ENCODE measurements around the gene LRRC75A.
A peak's percentile ranks its signal among the peaks of the same experiment; 100 is the strongest.
"Not testable (repeated sequence)": the region's sequence is repeated elsewhere in the genome, so short reads cannot be mapped to it uniquely, and the experiment has no call there.

The LRRC75A gene

DNA sequence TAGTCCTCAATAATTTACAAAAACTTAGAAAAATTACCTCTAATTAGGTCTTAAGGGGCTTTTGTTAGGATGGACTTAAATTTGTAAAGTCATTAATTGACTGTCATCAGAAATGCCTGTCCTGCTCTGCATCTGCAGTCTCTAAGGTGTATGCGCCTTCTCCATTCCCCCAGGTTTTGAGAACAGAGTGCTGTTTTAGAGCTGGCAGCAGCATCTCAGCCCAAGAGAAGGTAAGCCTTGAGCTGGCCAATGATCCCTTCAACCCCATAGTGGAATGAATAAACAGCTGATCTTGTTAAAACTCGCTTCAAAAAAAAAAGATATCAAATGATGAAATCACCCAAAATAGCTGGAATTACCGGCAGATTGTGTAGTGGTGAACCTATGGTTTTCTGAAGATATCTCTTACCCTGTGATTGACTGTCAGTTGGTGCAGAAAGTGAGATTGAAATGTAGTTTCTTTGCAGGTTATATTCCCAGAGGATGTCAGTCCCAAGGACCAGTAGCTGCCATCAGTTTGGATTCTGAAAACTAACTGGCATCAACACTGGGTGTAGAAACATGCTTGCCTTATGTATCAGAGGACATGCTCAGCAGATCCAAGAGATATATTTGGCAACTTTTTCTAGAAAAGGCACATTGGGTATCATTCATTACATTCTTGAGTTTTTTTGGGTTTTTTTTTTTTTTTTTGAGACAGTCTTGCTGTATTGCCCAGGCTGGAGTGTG is 50.9 kb downstream of the LRRC75A start:
- no CpG with 5 or more reads among the region's 3 CpGs for WGBS (ENCODE audit: extremely low coverage, insufficient coverage, insufficient read length)
- Histone ChIP-seq H2AFZ (ENCODE audit: insufficient read depth, low read length, poor library complexity) (no peak overlapping the region), H2AK5ac (ENCODE audit: low read length) (no peak overlapping the region), H3K27ac (ENCODE audit: low read depth, low read length) (no peak overlapping the region), H3K4me3 (ENCODE audit: low read depth, low read length) (no peak overlapping the region), H2BK12ac (ENCODE audit: low read length) (no peak overlapping the region), H3K4me1 (ENCODE audit: control insufficient read depth in 1 of 2, insufficient read depth in 2 of 2, low read length in 2 of 2) (peaks cover 7 to 14% of the 10 kb centered on the region in 2 experiments), H4K12ac (ENCODE audit: low read depth, low read length) (no peak overlapping the region), H3K9me3 (ENCODE audit: insufficient read depth, low read depth, low read length) (peaks cover 2% of the 10 kb centered on the region), H4K8ac (ENCODE audit: low read depth, low read length) (no peak overlapping the region), H3K9ac (ENCODE audit: low read length) (peak overlapping the region; percentile 35), H3K4me2 (ENCODE audit: low read length) (peak overlapping the region; percentile 11), H3K14ac (ENCODE audit: low read length) (no peak overlapping the region), H2BK120ac (ENCODE audit: insufficient read depth, low read length, poor library complexity) (no peak overlapping the region), H3K36me3 (ENCODE audit: control insufficient read depth in 1 of 2, insufficient read depth in 2 of 2, low read length in 2 of 2) (peaks cover 33 to 52% of the 10 kb centered on the region in 2 experiments), H3K79me1 (ENCODE audit: low read length) (peaks cover 10% of the 10 kb centered on the region), H3K4ac (ENCODE audit: low read depth, low read length) (no peak overlapping the region), H3K23ac (ENCODE audit: low read length) (no peak overlapping the region), H2BK5ac (ENCODE audit: low read depth, low read length, poor library complexity) (no peak overlapping the region), H3K27me3 (ENCODE audit: insufficient read depth, low read length) (no peaks in the 10 kb centered on the region), H3K79me2 (ENCODE audit: control insufficient read depth, insufficient read depth, low read length, poor library complexity) (peaks cover 10% of the 10 kb centered on the region), H3K18ac (ENCODE audit: low read length) (no peak overlapping the region), H4K91ac (ENCODE audit: low read depth, low read length) (no peak overlapping the region)
- no peak for DNase-seq

DNA sequence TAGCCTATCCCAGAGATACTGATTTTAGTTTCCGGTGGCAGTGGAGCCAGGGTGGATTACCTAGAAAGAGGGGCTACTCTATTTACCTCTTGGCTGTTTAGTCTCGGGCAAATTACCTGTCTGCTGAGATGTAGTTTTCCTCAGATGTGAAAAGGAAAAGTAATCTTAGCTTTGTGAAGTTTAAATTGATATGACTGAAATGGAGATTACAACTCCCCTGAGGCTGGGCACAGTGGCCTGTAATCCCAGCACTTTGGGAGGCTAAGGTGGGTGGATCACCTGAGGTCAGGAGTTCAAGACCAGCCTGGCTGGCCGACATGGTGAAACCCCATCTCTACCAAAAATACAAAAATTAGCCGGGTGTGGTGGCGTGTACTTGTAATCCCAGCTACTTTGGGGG is 51.6 kb downstream of the LRRC75A start:
- Histone ChIP-seq H3K4me3 (ENCODE audit: low read depth, low read length) (peak overlapping the region; percentile 92), H3K36me3 (ENCODE audit: control insufficient read depth in 1 of 2, insufficient read depth in 2 of 2, low read length in 2 of 2) (peaks cover 29 to 47% of the 10 kb centered on the region in 2 experiments), H3K4me2 (ENCODE audit: low read length) (peak overlapping the region; percentile 92), H3K9ac (ENCODE audit: low read length) (peak overlapping the region; percentile 99), H3K4me1 (ENCODE audit: control insufficient read depth in 1 of 2, insufficient read depth in 2 of 2, low read length in 2 of 2) (peaks cover 9 to 14% of the 10 kb centered on the region in 2 experiments), H3K4ac (ENCODE audit: low read depth, low read length) (peak overlapping the region; percentile 1), H3K79me1 (ENCODE audit: low read length) (peaks cover 10% of the 10 kb centered on the region)
- not testable (repeated sequence) for H3K27me3 ChIP-seq (ENCODE audit: insufficient read depth, low read length); H2AFZ ChIP-seq (ENCODE audit: insufficient read depth, low read length, poor library complexity); H3K14ac ChIP-seq (ENCODE audit: low read length); H3K27ac ChIP-seq (ENCODE audit: low read depth, low read length); H3K18ac ChIP-seq (ENCODE audit: low read length); H4K8ac ChIP-seq (ENCODE audit: low read depth, low read length); H4K12ac ChIP-seq (ENCODE audit: low read depth, low read length); H2AK5ac ChIP-seq (ENCODE audit: low read length); H2BK12ac ChIP-seq (ENCODE audit: low read length); H3K79me2 ChIP-seq (ENCODE audit: control insufficient read depth, insufficient read depth, low read length, poor library complexity); H4K91ac ChIP-seq (ENCODE audit: low read depth, low read length); H3K9me3 ChIP-seq (ENCODE audit: insufficient read depth, low read depth, low read length); H2BK120ac ChIP-seq (ENCODE audit: insufficient read depth, low read length, poor library complexity); H3K23ac ChIP-seq (ENCODE audit: low read length); DNase-seq; H2BK5ac ChIP-seq (ENCODE audit: low read depth, low read length, poor library complexity)
- WGBS (ENCODE audit: extremely low coverage, insufficient coverage, insufficient read length): no CpG with 5 or more reads among the region's 5 CpGs

DNA sequence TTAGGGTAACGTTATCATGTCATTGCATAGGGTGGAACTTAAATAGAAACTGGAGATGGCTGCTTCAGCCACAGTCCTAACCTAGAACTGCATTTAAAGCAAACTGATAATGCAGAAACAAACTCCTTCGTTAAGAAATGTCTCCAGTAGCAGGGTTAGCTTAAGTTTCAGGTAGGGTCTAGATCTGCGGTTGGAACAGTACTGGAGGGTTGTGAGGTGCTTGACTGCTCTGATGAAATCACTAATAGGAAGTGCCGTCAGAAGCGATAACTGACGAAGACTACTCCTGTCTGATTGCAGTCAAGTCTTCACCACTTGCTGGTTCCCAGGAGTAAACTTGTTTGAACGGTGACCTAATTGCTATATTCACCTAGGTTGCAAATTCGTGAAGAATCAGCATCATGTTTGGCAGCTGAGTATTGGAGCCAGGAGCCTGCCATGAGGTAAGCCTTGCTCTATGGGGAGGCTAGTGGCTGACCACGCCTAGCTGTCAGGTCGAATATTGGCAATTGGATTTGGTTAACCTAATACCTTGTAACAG is 52.1 kb downstream of the LRRC75A start:
- H4K12ac ChIP-seq (ENCODE audit: low read depth, low read length): peak overlapping the region; percentile 27
- peak overlapping the region; percentile 92 for H3K4me2 ChIP-seq (ENCODE audit: low read length)
- no peak overlapping the region for H4K8ac ChIP-seq (ENCODE audit: low read depth, low read length)
- peak overlapping the region; percentile 92 for H3K4me3 ChIP-seq (ENCODE audit: low read depth, low read length)
- H3K4ac ChIP-seq (ENCODE audit: low read depth, low read length): peak overlapping the region; percentile 97
- H3K4me1 ChIP-seq (ENCODE audit: control insufficient read depth in 1 of 2, insufficient read depth in 2 of 2, low read length in 2 of 2): peaks cover 9 to 14% of the 10 kb centered on the region in 2 experiments
- H3K79me2 ChIP-seq (ENCODE audit: control insufficient read depth, insufficient read depth, low read length, poor library complexity): peaks cover 10% of the 10 kb centered on the region
- DNase-seq: no peak
- H4K91ac ChIP-seq (ENCODE audit: low read depth, low read length): no peak overlapping the region
- H2AFZ ChIP-seq (ENCODE audit: insufficient read depth, low read length, poor library complexity): no peak overlapping the region
- H2BK120ac ChIP-seq (ENCODE audit: insufficient read depth, low read length, poor library complexity): no peak overlapping the region
- no peak overlapping the region for H2BK5ac ChIP-seq (ENCODE audit: low read depth, low read length, poor library complexity)
- H3K27me3 ChIP-seq (ENCODE audit: insufficient read depth, low read length): no peaks in the 10 kb centered on the region
- peak overlapping the region; percentile 5 for H3K14ac ChIP-seq (ENCODE audit: low read length)
- WGBS (ENCODE audit: extremely low coverage, insufficient coverage, insufficient read length): no CpG with 5 or more reads among the region's 10 CpGs
- H3K36me3 ChIP-seq (ENCODE audit: control insufficient read depth in 1 of 2, insufficient read depth in 2 of 2, low read length in 2 of 2): peaks cover 28 to 46% of the 10 kb centered on the region in 2 experiments
- no peak overlapping the region for H2BK12ac ChIP-seq (ENCODE audit: low read length)
- no peak overlapping the region for H3K18ac ChIP-seq (ENCODE audit: low read length)
- peaks cover 10% of the 10 kb centered on the region for H3K79me1 ChIP-seq (ENCODE audit: low read length)
- no peak overlapping the region for H2AK5ac ChIP-seq (ENCODE audit: low read length)
- H3K23ac ChIP-seq (ENCODE audit: low read length): no peak overlapping the region
- peak overlapping the region; percentile 99 for H3K9ac ChIP-seq (ENCODE audit: low read length)
- peak overlapping the region; percentile 81 for H3K27ac ChIP-seq (ENCODE audit: low read depth, low read length)
- peaks cover 2% of the 10 kb centered on the region for H3K9me3 ChIP-seq (ENCODE audit: insufficient read depth, low read depth, low read length)

DNA sequence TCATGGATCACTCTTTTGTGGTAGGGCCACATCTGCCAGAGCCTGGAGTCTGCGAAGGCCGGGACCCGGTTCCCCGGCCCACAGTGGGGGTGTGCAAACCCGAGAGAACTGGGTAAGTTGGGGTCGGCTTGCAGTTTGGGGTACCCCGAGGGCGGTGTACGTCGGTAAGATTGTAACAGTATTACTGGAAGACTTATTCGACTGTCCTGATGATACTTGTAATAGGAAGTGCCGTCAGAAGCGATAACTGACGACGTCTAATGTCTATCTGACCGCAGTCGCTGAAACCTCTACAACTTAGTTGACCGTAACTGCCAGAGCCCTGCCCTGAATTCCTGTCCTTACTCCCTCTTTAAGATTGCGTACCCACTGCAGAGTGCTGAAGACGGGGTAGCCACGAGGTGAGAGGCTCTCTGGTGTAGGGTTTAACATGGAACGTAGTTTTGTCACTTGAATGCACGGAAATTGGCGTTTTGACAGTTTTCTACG is 52.6 kb downstream of the LRRC75A start:
- H2BK5ac ChIP-seq (ENCODE audit: low read depth, low read length, poor library complexity): peak overlapping the region; percentile 96
- peak overlapping the region; percentile 68 for H4K12ac ChIP-seq (ENCODE audit: low read depth, low read length)
- peak overlapping the region; percentile 92 for H2BK120ac ChIP-seq (ENCODE audit: insufficient read depth, low read length, poor library complexity)
- H3K23ac ChIP-seq (ENCODE audit: low read length): peak overlapping the region; percentile 23
- H3K9me3 ChIP-seq (ENCODE audit: insufficient read depth, low read depth, low read length): peaks cover 2% of the 10 kb centered on the region
- peak overlapping the region; percentile 77 for H2AK5ac ChIP-seq (ENCODE audit: low read length)
- peak in 1 of 2 donors; percentile 35 for DNase-seq
- peak overlapping the region; percentile 92 for H3K4me3 ChIP-seq (ENCODE audit: low read depth, low read length)
- peak overlapping the region; percentile 84 for H3K18ac ChIP-seq (ENCODE audit: low read length)
- peak overlapping the region; percentile 99 for H3K9ac ChIP-seq (ENCODE audit: low read length)
- peak overlapping the region; percentile 85 for H4K8ac ChIP-seq (ENCODE audit: low read depth, low read length)
- H3K36me3 ChIP-seq (ENCODE audit: control insufficient read depth in 1 of 2, insufficient read depth in 2 of 2, low read length in 2 of 2): peaks cover 25 to 43% of the 10 kb centered on the region in 2 experiments
- no peaks in the 10 kb centered on the region for H3K27me3 ChIP-seq (ENCODE audit: insufficient read depth, low read length)
- H3K79me2 ChIP-seq (ENCODE audit: control insufficient read depth, insufficient read depth, low read length, poor library complexity): peaks cover 10% of the 10 kb centered on the region
- peaks cover 10% of the 10 kb centered on the region for H3K79me1 ChIP-seq (ENCODE audit: low read length)
- H3K4me1 ChIP-seq (ENCODE audit: control insufficient read depth in 1 of 2, insufficient read depth in 2 of 2, low read length in 2 of 2): peaks cover 9 to 14% of the 10 kb centered on the region in 2 experiments
- H2BK12ac ChIP-seq (ENCODE audit: low read length): peak overlapping the region; percentile 11
- no CpG with 5 or more reads among the region's 25 CpGs for WGBS (ENCODE audit: extremely low coverage, insufficient coverage, insufficient read length)
- peak overlapping the region; percentile 97 for H3K14ac ChIP-seq (ENCODE audit: low read length)
- H3K4me2 ChIP-seq (ENCODE audit: low read length): peak overlapping the region; percentile 92
- peak overlapping the region; percentile 45 for H2AFZ ChIP-seq (ENCODE audit: insufficient read depth, low read length, poor library complexity)
- peak overlapping the region; percentile 81 for H3K27ac ChIP-seq (ENCODE audit: low read depth, low read length)
- H4K91ac ChIP-seq (ENCODE audit: low read depth, low read length): peak overlapping the region; percentile 93
- peak overlapping the region; percentile 97 for H3K4ac ChIP-seq (ENCODE audit: low read depth, low read length)

Data from trophoblast cell (in vitro differentiated cells and primary cell).